Endothelial cell of hepatic sinusoid (primary cell): Measurements from ENCODE around the gene CSTF1.
"Not testable (repeated sequence)": the region's sequence is repeated elsewhere in the genome, so short reads cannot be mapped to it uniquely, and the experiment has no call there.

Source experiments
- in situ Hi-C: cut with HindIII; loops from 2 replicates; pipeline ENCODE4 v1.10.0; 2017; ENCODE audit warnings: low sequenced_read_pairs

CSTF1 gene

GRCh38 chr20:56400001-56400640 is 7.7 kb downstream of the CSTF1 start:
- in situ Hi-C loops: loop anchor here (5.0 kb wide), 1 partner anchor 52 kb away; no protein-coding TSS in a partner anchor

DNA sequence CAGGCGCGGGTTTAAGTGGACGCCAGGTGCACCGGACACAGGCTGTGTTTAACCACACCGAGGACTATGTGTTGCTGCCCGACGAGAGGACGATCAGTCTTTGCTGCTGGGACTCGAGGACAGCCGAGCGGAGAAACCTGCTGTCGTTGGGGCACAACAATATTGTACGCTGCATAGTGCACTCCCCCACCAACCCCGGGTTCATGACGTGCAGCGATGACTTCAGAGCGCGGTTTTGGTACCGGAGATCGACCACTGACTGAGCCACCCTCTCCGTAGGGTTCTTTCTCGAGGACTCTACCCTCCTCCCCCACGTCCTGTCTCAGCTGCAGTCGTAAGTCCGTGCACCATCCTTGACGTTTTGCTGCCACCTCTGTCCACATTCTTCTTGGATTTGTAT is 11.0 kb downstream of the CSTF1 start:
- in situ Hi-C loops: loop anchor here (5.0 kb wide), 1 partner anchor 49 kb away; no protein-coding TSS in a partner anchor

DNA sequence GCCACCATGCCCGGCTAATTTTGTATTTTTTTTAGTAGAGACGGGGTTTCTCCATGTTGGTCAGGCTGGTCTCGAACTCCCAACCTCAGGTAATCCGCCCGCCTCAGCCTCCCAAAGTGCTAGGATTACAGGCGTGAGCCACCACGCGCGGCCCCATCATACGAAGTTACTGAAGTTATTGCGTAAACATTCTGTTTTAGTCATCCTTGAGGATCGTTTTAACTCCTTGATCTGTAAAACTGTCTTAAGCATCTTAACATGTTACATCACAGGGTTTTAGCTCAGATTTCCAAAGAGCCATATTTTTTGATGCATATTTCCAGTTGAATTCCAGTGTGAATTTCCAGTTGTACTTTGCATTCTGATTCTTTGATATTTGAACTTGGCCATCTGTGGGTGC is 12.9 kb downstream of the CSTF1 start:
- in situ Hi-C loops: not testable (repeated sequence)

DNA sequence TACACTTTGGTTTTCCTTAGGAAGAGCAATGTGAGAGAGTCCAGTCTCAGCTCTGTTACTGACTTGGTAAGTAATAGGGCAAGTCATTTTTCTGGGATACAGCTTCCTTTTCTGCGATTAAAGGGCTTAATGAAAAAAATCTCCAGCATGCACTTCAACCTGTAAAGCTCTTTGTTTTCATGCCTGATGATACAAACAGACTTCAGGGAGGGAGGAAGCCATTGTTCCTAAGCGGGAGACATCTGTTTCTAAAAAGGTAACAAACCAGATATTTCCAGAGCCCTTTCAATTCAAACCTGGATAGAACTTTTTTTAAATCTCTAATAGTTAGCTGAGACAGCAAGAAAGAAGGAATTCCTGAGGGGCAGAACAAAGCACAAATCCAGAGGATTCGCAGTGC is 14.5 kb downstream of the CSTF1 start:
- in situ Hi-C loops: no loop called here

- in situ Hi-C loops: no loop called here
These were observed 17.1 kb downstream of the CSTF1 start for GRCh38 chr20:56409521-56409920.

- in situ Hi-C loops: no loop called here
These were observed 17.5 kb downstream of the CSTF1 start for GRCh38 chr20:56409956-56410355.

GRCh38 chr20:56411287-56411686 is 18.8 kb downstream of the CSTF1 start:
- in situ Hi-C loops: not testable (repeated sequence)

- in situ Hi-C loops: no loop called here
These were observed 19.5 kb downstream of the CSTF1 start, which contains the start of gene CASS4 for GRCh38 chr20:56411759-56412472. Gene CASS4, plus strand, starts transcription at chr20:56412260. Its CDS starts 199 bp downstream, at chr20:56412459.

DNA sequence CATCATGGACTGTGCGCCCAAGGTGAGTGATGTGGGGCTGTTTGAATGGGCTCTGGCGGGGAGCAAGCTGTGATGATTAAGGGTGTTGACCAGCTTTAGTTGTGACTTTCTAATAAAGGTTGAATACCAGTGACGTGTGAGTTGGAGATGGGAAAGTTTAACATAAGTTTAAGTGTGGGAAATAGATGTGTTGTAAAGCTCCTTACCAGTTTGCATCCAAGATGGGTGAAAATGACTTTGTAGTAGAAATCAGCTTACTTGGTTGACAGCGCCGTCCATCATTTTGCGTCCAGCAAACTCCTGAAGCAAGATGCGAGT is 20.0 kb downstream of the CSTF1 start:
- in situ Hi-C loops: no loop called here

- in situ Hi-C loops: no loop called here
These were observed 20.5 kb downstream of the CSTF1 start for GRCh38 chr20:56412949-56413348.

DNA sequence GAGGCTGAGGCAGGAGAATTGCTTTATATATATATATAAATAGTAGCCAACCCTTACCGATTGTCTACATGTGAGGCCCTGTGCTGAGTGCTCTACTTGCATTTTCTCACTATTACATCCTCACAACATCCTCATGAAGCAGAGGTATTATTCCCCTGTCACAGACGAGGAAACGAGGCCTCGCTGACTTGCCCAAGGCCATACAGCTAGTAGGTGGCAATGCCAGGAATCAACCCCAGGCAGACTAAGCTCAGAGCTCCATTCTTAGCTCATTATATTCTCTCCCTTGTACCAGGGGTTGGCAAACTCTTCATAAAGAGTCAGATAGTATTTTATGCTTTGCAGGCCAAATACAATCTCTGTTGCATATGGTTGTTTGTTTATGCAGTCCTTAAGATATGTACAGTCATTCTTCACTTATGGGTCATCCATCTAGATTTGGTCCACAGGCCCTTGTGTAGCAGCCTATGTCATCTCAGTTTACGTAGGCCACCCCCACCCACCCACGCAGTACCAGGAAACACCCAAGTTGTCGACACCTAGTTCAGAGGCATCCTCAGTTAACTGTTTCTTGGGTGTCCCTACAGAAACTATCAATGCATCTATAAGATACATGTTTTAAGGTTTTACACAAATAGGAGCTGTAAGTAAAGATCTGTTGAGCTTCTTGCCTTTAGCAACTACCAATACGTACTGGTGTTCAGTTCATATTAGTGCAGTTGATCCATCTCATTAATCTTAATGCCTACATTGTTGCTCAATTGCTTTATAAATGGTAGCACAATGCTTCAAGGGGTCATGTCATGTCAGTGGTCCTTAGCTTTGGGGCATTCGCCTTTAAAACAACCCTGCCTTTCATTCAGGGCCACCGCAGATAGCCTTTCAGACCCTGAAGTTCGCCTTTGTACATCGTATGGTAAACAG is 22.7 kb downstream of the CSTF1 start:
- in situ Hi-C loops: no loop called here

- in situ Hi-C loops: no loop called here
These were observed 25.0 kb downstream of the CSTF1 start for GRCh38 chr20:56417402-56417801.

DNA sequence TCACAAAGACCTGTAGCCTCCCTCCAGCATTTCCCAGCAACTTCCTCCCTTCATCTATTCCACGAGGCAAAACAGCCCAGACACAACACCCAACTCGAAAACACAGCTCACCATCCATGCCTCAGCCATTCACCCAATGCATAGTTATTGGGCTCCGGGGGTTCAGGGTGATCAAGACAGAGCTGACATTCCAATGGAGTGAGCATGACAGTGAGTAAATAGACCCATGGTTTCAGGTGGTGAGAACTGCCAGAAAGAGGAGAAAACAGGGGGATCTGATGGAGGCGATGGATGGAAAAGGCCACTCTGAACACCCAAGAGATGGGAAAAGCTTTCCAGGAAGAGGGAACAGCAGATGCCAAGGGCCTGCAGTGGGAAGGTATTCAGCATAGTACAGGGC is 25.5 kb downstream of the CSTF1 start:
- in situ Hi-C loops: no loop called here

GRCh38 chr20:56418385-56418861 is 26.0 kb downstream of the CSTF1 start:
- in situ Hi-C loops: no loop called here

- in situ Hi-C loops: no loop called here
These were observed 27.6 kb downstream of the CSTF1 start for GRCh38 chr20:56420028-56420427.

GRCh38 chr20:56420940-56421688 is 28.7 kb downstream of the CSTF1 start:
- in situ Hi-C loops: no loop called here

DNA sequence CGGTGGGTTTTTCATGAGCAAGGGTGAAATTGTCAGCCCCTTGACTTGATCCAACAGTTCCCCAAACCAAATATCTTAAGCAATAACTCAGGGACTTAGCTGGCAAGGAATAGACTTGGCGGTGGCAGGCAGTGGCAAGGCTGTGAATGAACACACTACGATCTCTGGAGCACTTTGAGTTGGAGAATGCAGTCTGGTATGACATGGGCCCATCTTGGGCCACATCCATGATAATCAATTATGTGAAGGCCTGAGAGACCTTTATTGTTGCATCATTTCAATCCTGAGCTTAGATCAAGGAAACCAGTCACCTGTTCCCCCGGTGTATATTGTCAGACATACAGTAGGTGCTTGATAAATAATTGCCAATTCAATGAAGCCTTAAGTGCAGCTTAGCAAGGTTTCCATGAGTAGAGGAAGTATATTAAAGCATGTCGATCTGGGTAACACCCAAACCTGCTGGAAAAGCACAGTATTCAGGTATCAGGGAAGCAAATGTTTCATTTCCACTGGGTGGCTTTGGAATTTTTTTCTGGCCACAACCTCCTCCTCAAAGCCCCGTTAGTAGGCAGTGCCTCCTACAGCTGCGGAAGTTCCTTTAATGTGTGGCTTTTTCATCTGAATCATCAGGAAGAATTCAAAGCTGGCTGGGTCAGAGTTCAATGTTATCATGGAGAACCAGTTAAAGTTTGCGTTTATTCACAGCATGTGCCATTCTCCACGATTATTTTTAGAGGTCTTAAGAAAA is 29.8 kb downstream of the CSTF1 start:
- in situ Hi-C loops: no loop called here

- in situ Hi-C loops: no loop called here
These were observed 30.4 kb downstream of the CSTF1 start for GRCh38 chr20:56422824-56423189.

DNA sequence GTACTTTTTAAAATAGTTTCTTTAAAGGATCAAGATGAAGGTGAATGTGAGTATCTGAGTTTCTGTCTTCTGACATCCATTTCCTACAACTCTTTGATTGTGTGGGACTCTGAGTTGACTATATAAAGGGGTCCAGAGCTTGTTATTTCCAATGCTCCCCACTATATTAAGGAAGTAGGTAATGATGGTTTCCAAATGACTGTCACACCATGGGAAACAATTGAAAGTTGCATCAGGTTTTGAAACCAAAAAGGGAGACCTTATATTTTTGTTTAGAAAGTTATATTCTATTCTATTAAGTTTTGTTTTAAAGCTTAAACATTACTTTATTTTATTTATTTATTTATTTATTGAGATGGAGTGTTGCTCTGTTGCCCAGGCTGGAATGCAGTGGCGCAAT is 30.8 kb downstream of the CSTF1 start:
- in situ Hi-C loops: no loop called here

DNA sequence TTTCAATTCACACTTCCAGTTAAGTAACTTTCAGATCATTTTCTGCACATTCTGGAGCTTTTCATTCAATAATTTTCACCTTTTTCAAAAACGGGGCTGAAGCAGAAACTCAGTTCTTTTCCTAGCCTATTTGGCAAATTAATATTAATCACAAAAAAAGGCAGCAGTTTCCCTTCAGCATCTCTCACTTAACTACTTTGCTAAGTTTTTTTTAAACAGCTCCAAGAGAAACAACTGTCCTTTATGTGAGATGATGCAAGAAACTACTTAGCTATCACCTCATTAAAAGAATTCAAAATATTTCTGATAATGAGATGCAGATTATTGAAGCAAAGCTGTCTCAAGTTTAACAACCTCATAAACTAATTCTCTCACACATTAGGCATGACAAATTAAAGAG is 31.4 kb downstream of the CSTF1 start:
- in situ Hi-C loops: no loop called here
